ENCODE results near the gene SYT12. TPM values are rescaled to one million over a fixed set of nuclear protein-coding genes. Genes with fewer than 3 reads are reported as not detected.

The SYT12 gene
- total RNA-seq, 1 experiment from 2014 or later: 4.3 TPM

DNA sequence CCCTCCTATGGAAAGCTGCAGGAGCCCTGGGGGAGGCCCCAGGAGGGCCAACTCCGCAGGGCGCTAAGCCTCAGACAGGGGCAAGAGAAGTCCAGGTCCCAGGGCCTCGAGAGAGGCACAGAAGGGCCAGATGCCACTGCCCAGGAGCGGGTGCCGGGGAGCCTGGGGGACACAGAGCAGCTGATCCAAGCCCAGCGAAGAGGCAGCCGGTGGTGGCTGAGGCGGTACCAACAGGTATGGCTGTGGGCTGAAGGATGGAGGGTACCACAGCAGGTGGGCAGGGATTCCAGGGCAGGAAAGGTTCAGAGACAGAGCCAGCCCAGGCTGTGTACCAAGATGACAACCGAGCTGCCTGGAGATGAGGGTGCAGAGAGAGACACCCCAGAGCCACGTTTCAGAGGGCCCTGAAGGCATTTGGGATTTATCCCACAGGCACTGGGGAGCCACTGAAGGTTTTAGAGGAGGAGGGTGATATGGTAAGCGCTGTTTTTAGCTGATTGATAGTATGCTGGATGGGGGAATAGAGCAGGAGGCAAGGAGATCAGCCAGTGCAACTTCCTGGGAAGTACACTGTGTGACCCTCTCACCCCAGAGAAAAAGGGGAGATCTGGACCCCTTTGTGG lies 47.4 kb upstream of the SYT12 start:
- POLR2A ChIA-PET: no interaction called here
- Histone ChIP-seq H2AFZ (ENCODE audit: low read depth, low read length, poor library complexity, severe bottlenecking) (no peak overlapping the region), H3K4me2 (ENCODE audit: low read length) (peak overlapping the region; percentile 37; the same call in 1 of the 2 replicates), H3K9me2 (ENCODE audit: insufficient read depth) (no peaks in the 10 kb centered on the region), H3K4me3 (replicated peaks in 1 of 2; ENCODE audit: low read depth in 1 of 2, low read length in 2 of 2) (no peak overlapping the region), H3K36me3 (ENCODE audit: control insufficient read depth in 1 of 2, insufficient read depth in 2 of 2, low read length in 2 of 2) (no peaks in the 10 kb centered on the region), H3K27me3 (ENCODE audit: insufficient read depth, low read length) (no peaks in the 10 kb centered on the region), H3K9ac (ENCODE audit: low read length) (no peak overlapping the region), H3K9me3 (ENCODE audit: control insufficient read depth in 1 of 2, insufficient read depth in 1 of 2, low read depth in 1 of 2, low read length in 2 of 2) (no peaks in the 10 kb centered on the region), H3K4me1 (ENCODE audit: control insufficient read depth in 1 of 2, insufficient read depth in 2 of 2, low read length in 2 of 2) (peaks cover 8 to 43% of the 10 kb centered on the region in 2 experiments), H3K79me2 (ENCODE audit: insufficient read depth, low read length) (no peaks in the 10 kb centered on the region), H3K27ac (ENCODE audit: low read depth, low read length) (no peak overlapping the region; the same call in 1 of the 2 replicates), H4K20me1 (ENCODE audit: insufficient read depth) (no peaks in the 10 kb centered on the region)
- RAD21 ChIA-PET (ENCODE audit: low non-redundant PET in 1 of 2, low total read pairs in 2 of 2, uncharacterized antibody in 2 of 2, unreplicated experiment in 2 of 2): interaction anchor here (0.7 to 1.6 kb wide), 5 partner anchors 12 to 95 kb away, joined by 3 to 6 read pairs (median 4); no protein-coding TSS in a partner anchor
- CTCF ChIA-PET: interaction anchor here (0.9 to 2.3 kb wide), 9 partner anchors 12 to 284 kb away, joined by 3 to 9 read pairs (median 5); partner anchors contain the start of gene RCE1
- no peak for DNase-seq (ENCODE audit: low read depth, low spot score)
- BruUV-seq (replicated peaks): no TSS peak
- no peak for TF ChIP-seq SIN3A (IDR thresholded peaks at IDR 0.05; ENCODE audit: low read depth)
- TF ChIP-seq POLR2A (IDR thresholded peaks at IDR 0.05; ENCODE audit: borderline replicate concordance, extremely low read depth, insufficient read depth, insufficient read length): no peak
- TF ChIP-seq, protein P1, sequence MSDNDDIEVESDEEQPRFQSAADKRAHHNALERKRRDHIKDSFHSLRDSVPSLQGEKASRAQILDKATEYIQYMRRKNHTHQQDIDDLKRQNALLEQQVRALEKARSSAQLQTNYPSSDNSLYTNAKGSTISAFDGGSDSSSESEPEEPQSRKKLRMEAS (IDR thresholded peaks at IDR 0.05): no peak
- TF ChIP-seq SRF (IDR thresholded peaks at IDR 0.05; ENCODE audit: low read depth): no peak
- no peak for TF ChIP-seq TCF7L2 (IDR thresholded peaks at IDR 0.05; ENCODE audit: borderline replicate concordance, extremely low read depth, insufficient read depth, insufficient read length)
- TF ChIP-seq, protein P2, sequence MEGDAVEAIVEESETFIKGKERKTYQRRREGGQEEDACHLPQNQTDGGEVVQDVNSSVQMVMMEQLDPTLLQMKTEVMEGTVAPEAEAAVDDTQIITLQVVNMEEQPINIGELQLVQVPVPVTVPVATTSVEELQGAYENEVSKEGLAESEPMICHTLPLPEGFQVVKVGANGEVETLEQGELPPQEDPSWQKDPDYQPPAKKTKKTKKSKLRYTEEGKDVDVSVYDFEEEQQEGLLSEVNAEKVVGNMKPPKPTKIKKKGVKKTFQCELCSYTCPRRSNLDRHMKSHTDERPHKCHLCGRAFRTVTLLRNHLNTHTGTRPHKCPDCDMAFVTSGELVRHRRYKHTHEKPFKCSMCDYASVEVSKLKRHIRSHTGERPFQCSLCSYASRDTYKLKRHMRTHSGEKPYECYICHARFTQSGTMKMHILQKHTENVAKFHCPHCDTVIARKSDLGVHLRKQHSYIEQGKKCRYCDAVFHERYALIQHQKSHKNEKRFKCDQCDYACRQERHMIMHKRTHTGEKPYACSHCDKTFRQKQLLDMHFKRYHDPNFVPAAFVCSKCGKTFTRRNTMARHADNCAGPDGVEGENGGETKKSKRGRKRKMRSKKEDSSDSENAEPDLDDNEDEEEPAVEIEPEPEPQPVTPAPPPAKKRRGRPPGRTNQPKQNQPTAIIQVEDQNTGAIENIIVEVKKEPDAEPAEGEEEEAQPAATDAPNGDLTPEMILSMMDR (IDR thresholded peaks at IDR 0.05 in 2 of 3, conservative IDR thresholded peaks at IDR 0.05 in 1 of 3; ENCODE audit: borderline replicate concordance in 1 of 3, insufficient read depth in 1 of 3, low read depth in 2 of 3, low read length in 2 of 3): no peak
- no peak for TF ChIP-seq JUND (IDR thresholded peaks at IDR 0.05)
- TF ChIP-seq YY1 (IDR thresholded peaks at IDR 0.05; ENCODE audit: extremely low read depth, insufficient replicate concordance, low read depth, low read length): no peak
- TF ChIP-seq POLR2AphosphoS5 (IDR thresholded peaks at IDR 0.05; ENCODE audit: low read depth, low read length): no peak
- ATAC-seq: peak; percentile 10
- intact Hi-C loops (cut with micrococcal nuclease): loop anchor here (5.0 kb wide), 1 partner anchor 133 kb away; the partner anchor contains the start of gene RCE1
